ENCODE data around the gene SECTM1.

The SECTM1 gene

DNA sequence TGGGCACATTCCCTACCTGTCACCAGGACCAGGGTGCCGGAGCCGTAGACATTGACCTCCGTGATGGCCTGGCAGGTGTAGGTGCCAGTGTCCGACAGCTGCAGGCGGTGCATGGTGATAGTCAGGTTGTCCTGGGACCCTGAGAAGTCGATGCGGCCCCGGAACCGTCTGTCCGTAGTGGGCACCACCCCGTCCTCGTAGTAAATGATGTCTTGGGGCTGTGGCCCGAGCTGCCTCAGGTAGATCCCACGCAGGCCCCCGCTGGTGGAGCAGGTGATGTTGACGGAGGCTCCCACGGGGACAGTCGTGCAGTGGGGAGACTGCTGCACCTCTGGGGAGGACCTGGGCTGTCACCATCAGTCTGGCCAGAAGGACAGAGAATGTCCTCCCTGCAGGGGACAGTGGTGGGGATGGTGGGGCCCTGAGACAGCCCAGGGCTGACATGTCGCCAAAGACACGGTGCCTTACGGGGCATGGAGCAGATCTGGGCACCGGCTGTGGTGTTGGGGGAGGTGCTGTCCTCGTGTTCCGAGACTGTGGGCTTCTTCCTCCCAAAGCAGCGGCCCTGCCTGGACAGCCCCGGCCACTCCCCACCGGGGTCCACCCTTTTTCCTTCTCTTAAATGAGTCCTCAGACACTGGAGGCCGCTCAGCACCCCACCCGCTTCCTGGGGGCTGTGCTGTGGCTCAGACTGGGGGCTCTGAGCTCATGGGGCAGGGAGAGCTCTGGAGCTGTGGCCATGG is 16.7 kb downstream of the SECTM1 start:
- Mint-ChIP-seq H3K9me3 (no peaks in the 10 kb centered on the region), H3K27me3 (no peaks in the 10 kb centered on the region), H3K4me3 (no peak overlapping the region), H3K27ac (peak overlapping the region; percentile 90), H3K36me3 (peaks cover 5% of the 10 kb centered on the region), H3K4me1 (peaks cover 22% of the 10 kb centered on the region)

DNA sequence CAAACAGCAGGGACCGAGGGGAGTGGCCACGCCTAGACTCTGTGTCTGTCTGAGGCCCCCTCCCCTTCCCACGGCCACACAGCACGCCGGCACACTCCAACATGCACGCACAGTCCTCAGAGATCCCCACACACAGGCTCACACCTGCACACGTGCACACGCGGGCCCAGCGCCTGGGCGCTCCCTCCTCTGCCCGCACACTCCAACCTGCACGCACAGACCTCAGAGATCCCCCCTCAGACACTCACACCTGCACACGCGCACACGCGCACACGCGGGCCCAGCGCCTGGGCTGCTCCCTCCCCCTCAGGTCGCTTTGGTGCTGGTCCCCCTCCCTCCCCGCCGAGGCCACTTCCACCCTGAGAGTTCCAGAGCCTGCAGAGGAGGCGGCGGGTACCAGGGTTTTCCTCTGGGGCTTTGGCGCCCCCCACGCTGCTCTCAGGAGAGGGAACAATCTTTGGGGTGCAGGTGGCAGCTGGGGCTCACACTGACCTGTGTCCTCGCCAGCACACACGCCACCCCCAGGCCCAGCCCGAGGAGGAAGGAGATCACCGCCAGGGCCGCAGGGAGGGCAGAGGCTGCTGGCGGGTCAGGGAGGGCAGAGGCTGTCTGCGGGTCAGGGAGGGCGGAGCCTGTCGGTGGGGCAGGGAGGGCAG is 17.7 kb downstream of the SECTM1 start:
- peak overlapping the region; percentile 98 for H3K27ac Mint-ChIP-seq
- no peaks in the 10 kb centered on the region for H3K27me3 Mint-ChIP-seq
- H3K4me3 Mint-ChIP-seq: no peak overlapping the region
- H3K4me1 Mint-ChIP-seq: peaks cover 17% of the 10 kb centered on the region
- H3K36me3 Mint-ChIP-seq: peaks cover 5% of the 10 kb centered on the region
- H3K9me3 Mint-ChIP-seq: no peaks in the 10 kb centered on the region

GRCh38 chr17:82314727-82315605 is 18.6 kb downstream of the SECTM1 start:
- peaks cover 17% of the 10 kb centered on the region for H3K4me1 Mint-ChIP-seq
- peak overlapping the region; percentile 98 for H3K27ac Mint-ChIP-seq
- H3K36me3 Mint-ChIP-seq: peaks cover 5% of the 10 kb centered on the region
- H3K27me3 Mint-ChIP-seq: no peaks in the 10 kb centered on the region
- H3K9me3 Mint-ChIP-seq: no peaks in the 10 kb centered on the region
- H3K4me3 Mint-ChIP-seq: no peak overlapping the region

GRCh38 chr17:82314012-82314726 is 19.4 kb downstream of the SECTM1 start:
- Mint-ChIP-seq H3K27ac (peak overlapping the region; percentile 82), H3K4me3 (peak overlapping the region; percentile 44), H3K27me3 (no peaks in the 10 kb centered on the region), H3K9me3 (no peaks in the 10 kb centered on the region), H3K4me1 (peaks cover 17% of the 10 kb centered on the region), H3K36me3 (peaks cover 5% of the 10 kb centered on the region)

GRCh38 chr17:82313195-82314011 is 20.2 kb downstream of the SECTM1 start:
- Mint-ChIP-seq H3K27ac (peak overlapping the region; percentile 82), H3K27me3 (no peaks in the 10 kb centered on the region), H3K4me1 (peaks cover 21% of the 10 kb centered on the region), H3K36me3 (peaks cover 5% of the 10 kb centered on the region), H3K4me3 (peak overlapping the region; percentile 36), H3K9me3 (no peaks in the 10 kb centered on the region)

GRCh38 chr17:82311971-82312370 is 21.6 kb downstream of the SECTM1 start:
- H3K9me3 Mint-ChIP-seq: no peaks in the 10 kb centered on the region
- H3K27ac Mint-ChIP-seq: no peak overlapping the region
- no peaks in the 10 kb centered on the region for H3K27me3 Mint-ChIP-seq
- H3K4me1 Mint-ChIP-seq: peaks cover 27% of the 10 kb centered on the region
- H3K36me3 Mint-ChIP-seq: peaks cover 5% of the 10 kb centered on the region
- no peak overlapping the region for H3K4me3 Mint-ChIP-seq

DNA sequence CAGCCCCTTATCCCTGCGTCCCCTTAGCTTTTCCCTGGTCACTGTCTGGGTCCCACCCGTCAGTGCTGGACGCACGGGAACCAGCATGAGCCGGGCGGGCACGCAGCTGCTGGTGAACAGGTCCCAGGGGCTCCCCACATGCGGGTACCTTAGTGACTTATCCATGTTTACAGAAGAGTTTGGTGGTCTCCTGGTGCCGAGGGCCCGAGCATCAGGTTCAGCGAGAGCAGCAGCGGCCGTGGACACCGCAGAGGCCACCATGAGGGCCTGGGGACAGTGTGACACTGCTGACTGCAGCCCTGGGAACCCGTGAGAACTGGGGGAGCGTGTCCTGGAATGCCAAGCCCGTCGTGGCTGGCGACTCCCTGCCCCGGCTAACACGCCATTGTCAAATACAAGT is 22.7 kb downstream of the SECTM1 start:
- H3K27me3 Mint-ChIP-seq: no peaks in the 10 kb centered on the region

GRCh38 chr17:82309656-82310570 is 23.7 kb downstream of the SECTM1 start:
- H3K36me3 Mint-ChIP-seq: peaks cover 2% of the 10 kb centered on the region
- no peak overlapping the region for H3K27ac Mint-ChIP-seq
- no peak overlapping the region for H3K4me3 Mint-ChIP-seq
- H3K9me3 Mint-ChIP-seq: no peaks in the 10 kb centered on the region
- H3K4me1 Mint-ChIP-seq: peaks cover 39% of the 10 kb centered on the region
- H3K27me3 Mint-ChIP-seq: no peaks in the 10 kb centered on the region

More for the DNA sequence above, 22.7 kb downstream of the SECTM1 start:
- Mint-ChIP-seq H3K4me1 (peaks cover 36% of the 10 kb centered on the region), H3K27ac (no peak overlapping the region), H3K4me3 (no peak overlapping the region), H3K9me3 (no peaks in the 10 kb centered on the region), H3K36me3 (peaks cover 5% of the 10 kb centered on the region)

GRCh38 chr17:82305727-82306300 is 27.8 kb downstream of the SECTM1 start:
- Mint-ChIP-seq H3K36me3 (no peaks in the 10 kb centered on the region), H3K27ac (peak overlapping the region; percentile 46), H3K9me3 (no peaks in the 10 kb centered on the region), H3K4me1 (peaks cover 59% of the 10 kb centered on the region), H3K27me3 (no peaks in the 10 kb centered on the region), H3K4me3 (no peak overlapping the region)

DNA sequence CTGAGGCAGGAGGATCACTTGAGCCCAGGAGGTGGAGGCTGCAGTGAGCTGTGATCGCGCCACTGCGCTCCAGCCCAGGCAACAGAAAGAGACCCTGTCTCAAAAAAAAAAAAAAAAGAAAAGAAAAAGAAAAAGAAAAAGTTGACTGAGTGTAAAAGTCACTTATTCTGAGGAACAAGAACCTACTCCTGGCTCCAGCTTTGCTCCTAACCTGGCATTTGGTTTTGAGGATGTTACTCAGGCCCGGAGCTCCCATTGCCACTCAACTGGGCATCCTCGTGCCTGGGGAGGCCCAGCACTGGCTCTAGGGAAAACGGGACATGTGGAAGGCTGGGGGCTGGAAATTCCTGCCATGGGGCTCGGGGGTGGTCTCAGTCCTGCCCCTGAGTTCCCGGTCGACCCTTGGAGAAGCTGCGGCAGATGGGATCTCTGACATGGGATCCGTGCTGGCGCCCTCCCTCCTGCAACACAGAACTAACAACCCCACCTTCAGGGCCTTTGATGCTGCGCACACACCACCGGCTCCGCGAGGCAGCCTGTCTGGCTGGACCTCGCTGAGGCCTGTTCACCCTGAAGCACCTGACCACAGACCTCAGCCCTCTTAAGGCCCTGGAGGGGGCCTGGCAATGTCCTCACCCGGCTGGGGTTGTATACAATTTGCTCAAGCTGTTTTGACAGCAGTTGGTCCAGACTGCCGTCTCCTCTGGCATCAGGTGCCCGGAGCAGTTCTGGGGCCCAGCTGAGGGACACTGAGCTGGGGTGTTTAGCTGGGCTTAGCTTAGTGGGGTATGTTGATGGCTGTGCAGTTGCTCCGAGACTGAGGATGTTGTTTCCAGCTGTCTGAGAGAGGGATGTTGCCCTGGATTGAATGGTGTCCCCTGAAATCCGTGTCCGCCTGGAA is 28.5 kb downstream of the SECTM1 start:
- Mint-ChIP-seq H3K36me3 (no peaks in the 10 kb centered on the region), H3K27ac (peak overlapping the region; percentile 55), H3K9me3 (no peaks in the 10 kb centered on the region), H3K27me3 (no peaks in the 10 kb centered on the region), H3K4me3 (no peak overlapping the region), H3K4me1 (peaks cover 63% of the 10 kb centered on the region)

DNA sequence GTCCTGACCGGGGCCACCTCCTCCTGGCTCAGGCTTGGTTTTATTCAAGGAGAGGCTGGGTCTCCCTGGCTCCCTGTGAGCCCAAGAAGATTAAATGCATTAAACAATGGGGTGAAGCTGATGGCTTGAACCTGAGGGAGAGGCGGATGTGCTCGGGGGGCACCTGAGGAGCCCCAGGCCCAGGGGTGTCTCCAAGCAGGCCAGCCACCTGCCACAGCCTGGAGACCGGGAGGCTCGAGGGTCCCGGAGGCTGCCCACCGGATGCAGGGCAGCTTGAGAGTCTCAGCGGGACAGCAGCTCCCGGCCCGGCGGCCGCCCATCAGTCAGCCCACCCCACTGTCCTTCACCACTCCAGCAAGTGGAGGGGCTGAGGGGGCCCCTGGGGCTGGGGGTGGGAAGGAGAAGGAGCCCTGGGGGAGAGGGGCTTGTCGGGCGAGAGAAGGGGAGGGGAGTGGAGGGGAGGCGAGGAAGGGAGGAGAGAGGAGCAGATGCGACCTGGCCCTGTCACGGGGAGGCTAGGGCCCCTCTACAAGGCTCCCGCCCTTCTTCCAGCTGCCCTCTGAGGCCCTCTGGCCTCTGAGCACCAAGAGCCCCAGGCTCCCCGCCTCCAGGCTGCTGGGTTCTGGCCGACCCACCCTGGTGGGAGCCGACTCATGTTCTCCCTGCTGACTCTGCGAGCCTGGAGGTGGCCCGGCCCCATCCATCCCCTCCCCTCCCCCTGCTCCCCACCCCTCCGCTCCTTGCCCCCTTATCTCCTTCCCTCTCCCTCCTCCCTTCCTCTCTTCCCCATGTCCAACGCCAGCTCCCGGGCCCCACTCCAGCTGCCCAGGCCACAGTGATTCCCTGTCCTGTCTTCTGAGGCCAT is 29.4 kb downstream of the SECTM1 start:
- H3K27me3 Mint-ChIP-seq: no peaks in the 10 kb centered on the region
- H3K4me1 Mint-ChIP-seq: peaks cover 71% of the 10 kb centered on the region
- H3K4me3 Mint-ChIP-seq: peak overlapping the region; percentile 85
- no peaks in the 10 kb centered on the region for H3K36me3 Mint-ChIP-seq
- H3K27ac Mint-ChIP-seq: peak overlapping the region; percentile 55
- no peaks in the 10 kb centered on the region for H3K9me3 Mint-ChIP-seq
